Activated CD8-positive, alpha-beta T cell treated with anti-CD3 and anti-CD28 coated beads for 36 hours (primary cell): ENCODE results near the gene COBL. TPM values are rescaled to one million over a fixed set of nuclear protein-coding genes. Genes with fewer than 3 reads are reported as not detected.

Source experiments
- ATAC-seq: fragments of 200-7000 bp; cut with Tn5 transposase; one replicate; pipeline ENCODE4 v1.10.0; 2021; ENCODE audit warnings: mild to moderate bottlenecking, moderate library complexity
- CTCF ChIA-PET: fragments of 350-600 bp; sonication (Branson Sonifier 250); formaldehyde crosslinking; loops from one replicate; lab custom pipeline; 2021; ENCODE audit warnings: antibody characterized with exemption; lab: Charles Lee
- POLR2A ChIA-PET: fragments of 350-600 bp; sonication (Branson Sonifier 250); formaldehyde crosslinking; loops from one replicate; lab custom pipeline; 2021; ENCODE audit warnings: antibody characterized with exemption; lab: Charles Lee
- DNase-seq: peaks from one replicate; pipeline ENCODE4 v3.0.0-alpha.2; 2020
- H3K27ac Mint-ChIP-seq: one replicate; pipeline ENCODE4 v1.8.0; 2021; ENCODE audit warnings: mild to moderate bottlenecking, mixed read lengths
- H3K27me3 Mint-ChIP-seq: one replicate; pipeline ENCODE4 v1.8.0; 2021; ENCODE audit warnings: mixed read lengths
- H3K36me3 Mint-ChIP-seq: one replicate; pipeline ENCODE4 v1.8.0; 2021; ENCODE audit warnings: low read depth, mixed read lengths
- H3K4me1 Mint-ChIP-seq: one replicate; pipeline ENCODE4 v1.8.0; 2021; ENCODE audit warnings: low read depth, mixed read lengths
- H3K4me3 Mint-ChIP-seq: one replicate; pipeline ENCODE4 v1.8.0; 2021; ENCODE audit warnings: mild to moderate bottlenecking, moderate library complexity, mixed read lengths
- H3K9me3 Mint-ChIP-seq: one replicate; pipeline ENCODE4 v1.8.0; 2021; ENCODE audit warnings: mixed read lengths
- CTCF ChIP-seq: fragments of 200-600 bp; IDR thresholded peaks from one replicate; pipeline ENCODE4 v1.8.0; 2022; ENCODE audit warnings: antibody characterized with exemption, mild to moderate bottlenecking
- intact Hi-C: fragments of 100-400 bp; cut with micrococcal nuclease; formaldehyde crosslinking; loops from one replicate; pipeline ENCODE4 v1.10.0; 2022
- total RNA-seq, 2 experiments: library from RNA; stranded (reverse); gene quantifications; one replicate each; pipeline ENCODE4 v1.2.3, GENCODE V29; 2021

COBL gene
- total RNA-seq, 2 experiments from 2014 or later = not detected

- no peak for ATAC-seq
Measured at GRCh38 chr7:51079494-51079893, 237.1 kb downstream of the COBL start.

GRCh38 chr7:51078653-51079052 lies 238.0 kb downstream of the COBL start:
- POLR2A ChIA-PET = no interaction called here
- Mint-ChIP-seq H3K27me3 (no peaks in the 10 kb centered on the region), H3K36me3 (no peaks in the 10 kb centered on the region), H3K27ac (no peak overlapping the region), H3K9me3 (no peaks in the 10 kb centered on the region), H3K4me1 (peaks cover 3% of the 10 kb centered on the region), H3K4me3 (no peak overlapping the region)
- CTCF ChIA-PET = no interaction called here
- intact Hi-C loops = no loop called here
- ATAC-seq = no peak
- TF ChIP-seq CTCF = no peak
- DNase-seq = no peak

More at GRCh38 chr7:51079494-51079893, 237.1 kb downstream of the COBL start:
- Mint-ChIP-seq H3K27ac (no peak overlapping the region), H3K36me3 (no peaks in the 10 kb centered on the region), H3K27me3 (no peaks in the 10 kb centered on the region), H3K9me3 (no peaks in the 10 kb centered on the region), H3K4me1 (peaks cover 3% of the 10 kb centered on the region), H3K4me3 (no peak overlapping the region)
- intact Hi-C loops = no loop called here
- POLR2A ChIA-PET = no interaction called here
- CTCF ChIA-PET = interaction anchor here (1.5 to 2.1 kb wide), 2 partner anchors 62 to 81 kb away, joined by 6 read pairs; no protein-coding TSS in a partner anchor
- TF ChIP-seq CTCF = no peak
- no peak for DNase-seq

- Mint-ChIP-seq H3K27me3 (no peaks in the 10 kb centered on the region), H3K27ac (no peak overlapping the region), H3K4me3 (no peak overlapping the region), H3K9me3 (no peaks in the 10 kb centered on the region), H3K36me3 (no peaks in the 10 kb centered on the region), H3K4me1 (peaks cover 3% of the 10 kb centered on the region)
- CTCF ChIA-PET = no interaction called here
- no peak for ATAC-seq
- TF ChIP-seq CTCF = no peak
- POLR2A ChIA-PET = no interaction called here
- intact Hi-C loops = no loop called here
- no peak for DNase-seq
Measured at GRCh38 chr7:51077987-51078370, 238.6 kb downstream of the COBL start.

GRCh38 chr7:51077316-51077986 lies 239.2 kb downstream of the COBL start:
- Mint-ChIP-seq H3K27ac (no peak overlapping the region), H3K27me3 (no peaks in the 10 kb centered on the region), H3K36me3 (no peaks in the 10 kb centered on the region), H3K4me3 (no peak overlapping the region), H3K9me3 (no peaks in the 10 kb centered on the region), H3K4me1 (peaks cover 3% of the 10 kb centered on the region)
- ChIA-PET CTCF (interaction anchor here (1.2 kb wide), 1 partner anchor 10 kb away, joined by 6 read pairs; no protein-coding TSS in a partner anchor), POLR2A (no interaction called here)
- ATAC-seq (no peak), DNase-seq (no peak)
- TF ChIP-seq CTCF = no peak
- intact Hi-C loops = no loop called here

- ATAC-seq (no peak), DNase-seq (no peak)
- ChIA-PET CTCF (interaction anchor here (1.2 to 1.9 kb wide), 2 partner anchors 8 to 87 kb away, joined by 4 to 6 read pairs; no protein-coding TSS in a partner anchor), POLR2A (no interaction called here)
- H3K36me3 Mint-ChIP-seq = no peaks in the 10 kb centered on the region
- no peak for TF ChIP-seq CTCF
- no peak overlapping the region for H3K27ac Mint-ChIP-seq
- no peak overlapping the region for H3K4me3 Mint-ChIP-seq
- no peaks in the 10 kb centered on the region for H3K27me3 Mint-ChIP-seq
- no peaks in the 10 kb centered on the region for H3K9me3 Mint-ChIP-seq
- intact Hi-C loops = no loop called here
- H3K4me1 Mint-ChIP-seq = peaks cover 3% of the 10 kb centered on the region
Measured at GRCh38 chr7:51075681-51076580, 240.7 kb downstream of the COBL start.
